Measurements from ENCODE around the gene TBPL2.
"Not testable (repeated sequence)": the region's sequence is repeated elsewhere in the genome, so short reads cannot be mapped to it uniquely, and the experiment has no call there.

Gene TBPL2

DNA sequence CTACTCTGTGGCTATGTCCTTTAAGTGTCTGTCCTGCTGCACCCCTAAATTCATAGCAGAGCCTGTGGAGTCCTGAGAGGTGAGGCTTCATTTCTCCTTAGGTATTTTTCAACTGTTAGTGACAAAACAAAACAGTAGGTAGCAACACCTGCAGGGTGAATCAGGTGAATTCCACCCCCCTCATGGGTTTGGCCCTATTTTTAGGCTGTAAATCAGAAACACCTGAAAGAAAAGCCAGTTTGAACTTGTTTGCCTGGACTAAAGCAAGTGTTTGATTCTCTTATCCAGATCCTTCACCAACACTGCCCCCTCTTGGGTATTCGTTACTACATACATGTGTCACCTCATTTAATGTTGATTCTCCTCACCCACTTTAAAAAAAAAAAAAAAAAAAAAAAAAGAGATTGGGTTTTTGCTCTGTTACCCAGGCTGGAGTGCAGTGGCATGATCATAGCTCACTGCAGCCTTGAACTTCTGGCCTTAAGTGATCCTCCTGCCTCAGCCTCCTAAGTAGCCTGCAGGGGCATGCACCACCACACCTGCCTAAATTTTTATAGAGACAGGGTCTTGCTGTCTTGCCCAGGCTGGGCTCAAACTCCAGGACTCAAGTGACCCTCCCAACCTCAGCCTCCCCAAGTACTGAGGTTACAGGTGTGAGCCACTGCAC, 10.3 kb downstream of the TBPL2 start:
- no peak overlapping the region for H3K4me3 ChIP-seq (ENCODE audit: low read length)
- no peak for TF ChIP-seq ZNF274 (IDR thresholded peaks at IDR 0.05; ENCODE audit: low read depth, low read length)

DNA sequence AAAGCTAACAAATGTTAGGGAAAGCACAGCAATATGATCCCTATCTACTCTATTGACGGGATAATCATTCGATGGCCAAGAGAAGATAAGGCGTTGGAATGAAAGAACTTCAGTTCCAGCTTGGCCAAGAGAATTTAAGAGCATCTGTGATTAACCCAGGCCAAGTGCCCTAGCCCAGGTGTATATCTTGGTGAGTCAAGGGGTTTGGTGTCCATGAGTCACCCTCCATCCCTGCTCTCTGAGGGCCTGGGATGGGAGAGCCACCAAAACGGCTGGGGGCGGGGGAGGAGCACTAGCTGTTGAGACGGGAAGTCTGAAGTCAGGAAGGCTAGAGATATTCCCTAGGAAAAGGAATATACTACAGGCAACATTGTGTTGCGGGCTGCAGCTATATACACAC, 13.0 kb downstream of the TBPL2 start:
- no peak for TF ChIP-seq ZNF274 (IDR thresholded peaks at IDR 0.05; ENCODE audit: low read depth, low read length)
- no peak overlapping the region for H3K4me3 ChIP-seq (ENCODE audit: low read length)

DNA sequence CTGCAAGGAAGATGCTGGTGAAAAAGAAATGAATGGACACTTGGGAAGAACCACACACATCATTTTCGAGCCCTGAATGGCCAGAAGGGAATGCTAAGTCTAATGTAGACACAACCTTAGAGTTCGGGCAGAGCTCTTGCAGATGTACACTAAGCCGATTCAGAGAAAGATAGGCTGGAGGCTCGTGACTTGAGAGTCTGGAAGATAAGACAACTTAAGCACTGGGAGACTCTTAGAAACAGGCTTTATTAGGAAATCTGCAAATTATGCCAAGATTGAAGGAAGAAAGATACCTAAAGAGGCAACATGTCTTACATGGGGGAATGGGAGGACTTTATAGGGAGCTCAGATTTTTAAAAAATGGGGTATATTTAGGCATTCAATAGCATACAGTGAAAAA, 13.5 kb downstream of the TBPL2 start:
- no peak overlapping the region for H3K4me3 ChIP-seq (ENCODE audit: low read length)
- no peak for TF ChIP-seq ZNF274 (IDR thresholded peaks at IDR 0.05; ENCODE audit: low read depth, low read length)

DNA sequence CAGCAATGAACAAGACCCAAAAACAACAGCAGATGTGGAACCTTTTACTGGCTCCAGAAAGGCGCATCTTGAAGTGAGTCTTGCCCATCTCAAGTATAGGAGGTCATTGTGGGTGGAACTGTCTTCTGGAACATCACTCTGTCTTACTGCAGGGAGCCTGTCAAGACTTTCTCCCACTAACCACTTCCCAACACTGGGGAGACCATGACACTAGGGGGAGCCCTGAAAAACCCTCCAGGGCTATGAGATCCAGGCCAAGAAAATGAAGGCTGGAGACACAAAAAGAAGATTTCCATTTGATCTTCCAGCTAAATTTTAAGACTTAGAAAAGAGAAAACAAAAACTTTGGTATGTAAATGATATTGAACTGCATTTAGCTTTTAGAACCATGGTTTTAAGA, 15.3 kb downstream of the TBPL2 start:
- no peak overlapping the region for H3K4me3 ChIP-seq (ENCODE audit: low read length)
- TF ChIP-seq ZNF274 (IDR thresholded peaks at IDR 0.05; ENCODE audit: low read depth, low read length) = no peak

DNA sequence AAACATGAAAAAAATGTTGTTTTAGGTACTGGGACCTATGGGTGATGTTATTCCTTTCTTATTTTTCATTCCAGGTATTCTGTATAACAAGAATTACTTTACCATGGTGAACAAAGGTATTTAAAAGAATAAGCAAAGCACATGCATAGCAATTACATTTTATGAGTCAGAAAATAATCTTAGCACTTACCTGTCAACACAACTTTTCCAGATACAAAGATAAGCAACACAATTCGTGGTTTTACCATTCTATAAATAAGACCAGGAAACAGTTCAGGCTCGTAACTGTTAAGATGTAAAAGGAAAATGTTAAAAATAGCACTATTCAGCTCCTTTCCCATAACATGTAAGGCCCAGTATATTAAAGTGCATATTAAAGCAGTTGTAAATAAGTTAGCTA, 16.4 kb downstream of the TBPL2 start:
- TF ChIP-seq ZNF274 (IDR thresholded peaks at IDR 0.05; ENCODE audit: low read depth, low read length) = no peak
- H3K4me3 ChIP-seq (ENCODE audit: low read length) = no peak overlapping the region

- not testable (repeated sequence) for H3K4me3 ChIP-seq (ENCODE audit: low read length)
These were observed 18.1 kb downstream of the TBPL2 start for GRCh38 chr14:55422338-55422737.

DNA sequence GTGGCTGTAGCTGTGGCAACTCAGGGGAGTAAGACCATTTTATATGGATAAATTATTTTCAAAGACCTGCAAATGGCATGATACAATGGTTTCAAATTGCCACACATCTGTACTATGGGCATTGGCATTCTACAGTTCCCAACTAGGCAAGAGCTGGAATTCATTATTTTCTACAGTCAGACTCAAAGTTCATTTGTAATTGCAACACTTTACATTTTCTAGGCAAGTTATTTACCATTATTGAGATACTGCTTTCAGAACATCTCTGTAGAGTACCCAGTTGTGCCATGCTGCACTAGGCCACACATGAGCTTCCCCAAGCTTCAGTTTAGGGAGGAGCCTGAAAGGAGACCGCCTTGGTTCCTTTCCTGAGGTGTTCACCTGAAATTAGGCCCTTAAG, 20.8 kb downstream of the TBPL2 start:
- H3K4me3 ChIP-seq (ENCODE audit: low read length) = no peak overlapping the region
- TF ChIP-seq ZNF274 (IDR thresholded peaks at IDR 0.05; ENCODE audit: low read depth, low read length) = no peak

DNA sequence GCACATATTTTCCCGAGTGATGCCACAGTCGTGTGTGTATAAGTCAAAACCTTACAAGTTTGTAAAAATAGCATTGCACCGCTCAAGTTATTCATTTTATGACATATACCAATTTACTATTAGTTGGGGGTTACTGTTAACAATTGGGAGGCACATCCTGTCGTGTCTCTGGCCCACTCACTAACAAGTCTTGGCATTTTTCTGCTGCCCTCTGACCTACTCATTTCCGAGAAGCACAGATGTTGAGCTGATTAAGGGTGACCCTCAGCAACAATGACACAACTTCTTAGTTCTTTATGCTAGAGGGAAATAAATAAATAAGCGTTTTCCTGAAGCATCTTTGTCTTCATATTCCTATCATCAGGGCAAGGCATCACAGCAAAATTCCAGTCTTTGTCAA, 22.0 kb downstream of the TBPL2 start:
- TF ChIP-seq ZNF274 (IDR thresholded peaks at IDR 0.05; ENCODE audit: low read depth, low read length) = no peak
- H3K4me3 ChIP-seq (ENCODE audit: low read length) = no peak overlapping the region

GRCh38 chr14:55417955-55418354, 22.5 kb downstream of the TBPL2 start:
- no peak overlapping the region for H3K4me3 ChIP-seq (ENCODE audit: low read length)
- TF ChIP-seq ZNF274 (IDR thresholded peaks at IDR 0.05; ENCODE audit: low read depth, low read length) = no peak

- no peak for TF ChIP-seq ZNF274 (IDR thresholded peaks at IDR 0.05; ENCODE audit: low read depth, low read length)
- no peak overlapping the region for H3K4me3 ChIP-seq (ENCODE audit: low read length)
These were observed 23.6 kb downstream of the TBPL2 start for GRCh38 chr14:55416866-55417265.

GRCh38 chr14:55414551-55414950, 25.9 kb downstream of the TBPL2 start:
- no peak for TF ChIP-seq ZNF274 (IDR thresholded peaks at IDR 0.05; ENCODE audit: low read depth, low read length)

DNA sequence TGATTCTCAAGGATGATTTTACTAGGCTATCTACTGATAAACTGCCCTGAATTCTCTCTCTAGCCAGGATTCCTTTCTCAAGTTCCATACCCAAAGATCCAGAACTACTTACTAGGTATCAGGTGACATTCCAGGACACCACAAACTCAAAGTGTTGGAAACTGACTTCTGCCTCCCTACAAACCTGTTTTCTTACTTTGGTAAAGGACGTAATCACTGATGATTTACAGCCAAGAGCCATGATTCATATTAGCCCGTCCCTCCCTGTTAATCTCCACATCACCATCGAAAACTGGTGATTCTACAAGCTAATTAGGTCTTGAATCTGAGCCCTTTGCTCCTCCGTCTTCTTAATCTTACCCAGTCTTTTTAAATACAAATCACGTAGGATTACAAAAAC, 27.7 kb downstream of the TBPL2 start:
- H3K4me3 ChIP-seq (ENCODE audit: low read length) = no peak overlapping the region
- TF ChIP-seq ZNF274 (IDR thresholded peaks at IDR 0.05; ENCODE audit: low read depth, low read length) = no peak

More at GRCh38 chr14:55414551-55414950, 25.9 kb downstream of the TBPL2 start:
- H3K4me3 ChIP-seq (ENCODE audit: low read length) = no peak overlapping the region

DNA sequence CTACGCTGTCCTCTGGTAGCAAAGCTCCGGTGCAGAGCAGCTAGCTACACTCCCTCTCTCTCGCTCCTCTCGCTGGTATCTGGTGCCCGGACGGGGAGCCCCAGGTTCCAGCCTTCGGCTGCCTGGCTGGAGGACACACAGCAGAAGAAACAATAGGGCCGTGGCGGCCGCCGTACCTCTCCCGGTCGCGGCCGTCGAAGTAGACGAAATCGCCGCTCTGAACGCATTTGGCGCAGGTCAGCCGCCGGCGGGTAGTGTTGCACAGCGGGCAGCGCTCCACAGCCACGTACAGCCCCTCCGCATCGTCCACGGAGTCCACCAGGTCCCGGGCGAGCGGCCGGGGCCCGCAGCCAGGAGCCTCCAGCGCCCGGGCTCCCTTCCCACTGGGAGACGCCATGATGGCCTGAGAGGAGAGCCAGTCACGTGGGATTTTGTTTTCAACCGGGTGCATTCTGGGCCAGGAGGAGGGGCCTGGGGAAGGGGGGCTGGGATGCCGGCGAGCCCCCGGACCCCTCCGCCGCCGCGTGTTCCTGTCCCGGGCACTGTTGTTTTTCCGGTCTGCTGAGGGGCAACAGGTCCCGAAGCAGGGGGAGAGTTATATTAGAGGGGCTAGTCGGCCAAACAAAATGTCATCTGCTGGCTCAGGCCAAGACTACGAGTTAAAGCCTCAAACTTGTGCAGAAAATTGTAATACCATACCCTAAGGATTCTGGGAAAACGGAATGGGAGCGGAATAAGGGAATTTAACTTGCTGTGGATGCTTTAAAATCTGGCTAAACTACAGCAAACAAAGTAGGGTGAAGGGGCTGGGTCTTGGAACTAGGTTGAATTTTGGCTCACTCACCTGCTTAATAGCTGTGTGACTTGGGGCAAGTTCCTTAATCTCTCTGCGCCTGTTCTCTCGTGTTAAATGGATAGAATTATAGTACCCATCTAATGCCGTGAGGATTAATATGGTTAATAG, 28.7 kb downstream of the TBPL2 start, which contains the start of gene ATG14:
TSS of gene ATG14 (minus strand) at position 405 of the 964 bp plus-strand sequence. CDS start at position 397, 8 bp downstream.
- TF ChIP-seq ZNF274 (IDR thresholded peaks at IDR 0.05; ENCODE audit: low read depth, low read length) = no peak
- peak within 1 kb of the TSS; percentile 96 for H3K4me3 ChIP-seq (ENCODE audit: low read length)

DNA sequence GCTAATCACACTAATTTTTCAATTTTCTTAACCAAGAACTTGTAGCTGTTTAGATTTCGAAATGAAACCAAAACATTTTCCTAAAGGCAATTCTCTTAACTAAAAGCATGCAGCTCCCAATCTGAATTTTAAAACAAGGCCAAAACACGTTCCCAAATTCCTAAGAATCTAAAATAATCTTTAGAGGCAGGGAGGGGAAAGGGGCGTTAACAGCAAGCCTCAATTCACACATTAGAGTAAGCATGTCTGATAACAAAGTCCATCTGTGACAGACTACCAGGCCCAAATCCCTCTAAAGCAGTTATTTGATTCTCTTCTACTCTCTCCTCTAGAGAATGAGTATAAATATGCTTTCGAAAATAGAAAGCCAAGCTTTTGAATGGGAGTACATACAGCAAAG, 29.5 kb downstream of the TBPL2 start:
- no peak for TF ChIP-seq ZNF274 (IDR thresholded peaks at IDR 0.05; ENCODE audit: low read depth, low read length)
- H3K4me3 ChIP-seq (ENCODE audit: low read length) = peak overlapping the region; percentile 96
